ENCODE data around the gene S1PR5.
A peak's percentile ranks its signal among the peaks of the same experiment; 100 is the strongest.
"Not testable (repeated sequence)": the region's sequence is repeated elsewhere in the genome, so short reads cannot be mapped to it uniquely, and the experiment has no call there.

The S1PR5 gene

DNA sequence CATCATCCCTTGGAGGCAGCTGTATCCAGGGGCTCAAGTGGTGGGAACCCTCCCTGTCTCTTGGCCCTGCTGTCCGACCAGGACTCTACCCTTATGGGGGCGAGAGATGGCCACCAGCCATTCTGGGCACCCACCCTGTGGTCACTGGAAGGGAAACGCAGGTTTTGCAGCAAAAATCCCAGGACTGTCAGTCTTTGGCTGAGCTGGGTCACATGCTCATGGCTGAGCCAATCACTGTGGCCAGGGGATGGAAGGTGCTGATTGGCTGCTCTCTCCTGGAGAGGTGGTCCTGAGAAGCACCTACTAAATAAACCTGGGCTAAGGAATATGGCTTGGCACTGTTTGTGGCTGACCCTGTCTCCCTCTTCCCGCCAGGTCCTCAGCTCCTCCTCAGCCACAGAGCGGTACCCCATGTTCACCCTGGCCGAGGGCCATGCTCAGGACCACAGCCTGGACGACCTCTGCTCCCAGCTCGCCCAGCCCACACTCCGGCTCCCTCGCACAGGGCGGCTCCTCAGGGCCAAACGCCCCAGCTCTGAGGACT, 35.3 kb upstream of the S1PR5 start:
- H3K4me1 ChIP-seq = no peaks in the 10 kb centered on the region
- no peaks in the 10 kb centered on the region for H3K27me3 ChIP-seq (ENCODE audit: low read depth)
- no peaks in the 10 kb centered on the region for H3K9me3 ChIP-seq
- no peak overlapping the region for H3K4me3 ChIP-seq
- DNase-seq (ENCODE audit: low spot score in 2 of 2) = peak; percentile 52 to 75
- in situ Hi-C loops (cut with MboI; ENCODE audit: low sequenced_read_pairs) = no loop called here
- H3K36me3 ChIP-seq (replicated peaks) = peaks cover 79% of the 10 kb centered on the region

DNA sequence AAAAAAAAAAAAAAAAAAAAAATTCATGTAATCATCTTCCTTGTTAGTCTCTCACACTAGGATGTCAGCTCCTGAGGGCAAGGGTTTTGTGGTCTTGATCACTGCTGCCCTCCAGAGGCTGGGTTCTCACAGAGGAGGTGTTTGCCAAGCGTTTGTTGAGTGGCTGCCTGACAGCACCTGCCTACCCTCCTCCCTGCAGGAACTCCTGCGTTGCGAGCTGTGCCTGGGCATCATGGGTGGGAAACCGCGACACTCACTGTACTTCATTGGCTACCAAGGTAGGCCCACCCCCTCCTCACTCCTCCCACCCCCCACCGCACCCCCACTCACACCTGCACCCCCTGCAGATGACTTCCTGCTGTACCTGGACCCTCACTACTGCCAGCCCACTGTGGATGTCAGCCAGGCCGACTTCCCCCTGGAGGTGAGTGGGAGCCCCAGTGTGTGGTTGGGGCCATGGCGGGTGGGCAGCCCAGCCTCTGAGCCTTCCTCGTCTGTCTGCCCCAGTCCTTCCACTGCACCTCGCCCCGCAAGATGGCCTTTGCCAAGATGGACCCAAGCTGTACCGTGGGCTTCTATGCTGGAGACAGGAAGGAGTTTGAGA, 34.6 kb upstream of the S1PR5 start:
- in situ Hi-C loops (cut with MboI; ENCODE audit: low sequenced_read_pairs) = no loop called here
- DNase-seq (ENCODE audit: low spot score in 2 of 2) = peak in 1 of 2 experiments; percentile 49
- H3K9me3 ChIP-seq = no peaks in the 10 kb centered on the region
- H3K36me3 ChIP-seq (replicated peaks) = peaks cover 76% of the 10 kb centered on the region
- H3K4me3 ChIP-seq = no peak overlapping the region
- H3K4me1 ChIP-seq = no peaks in the 10 kb centered on the region
- H3K27me3 ChIP-seq (ENCODE audit: low read depth) = no peaks in the 10 kb centered on the region

DNA sequence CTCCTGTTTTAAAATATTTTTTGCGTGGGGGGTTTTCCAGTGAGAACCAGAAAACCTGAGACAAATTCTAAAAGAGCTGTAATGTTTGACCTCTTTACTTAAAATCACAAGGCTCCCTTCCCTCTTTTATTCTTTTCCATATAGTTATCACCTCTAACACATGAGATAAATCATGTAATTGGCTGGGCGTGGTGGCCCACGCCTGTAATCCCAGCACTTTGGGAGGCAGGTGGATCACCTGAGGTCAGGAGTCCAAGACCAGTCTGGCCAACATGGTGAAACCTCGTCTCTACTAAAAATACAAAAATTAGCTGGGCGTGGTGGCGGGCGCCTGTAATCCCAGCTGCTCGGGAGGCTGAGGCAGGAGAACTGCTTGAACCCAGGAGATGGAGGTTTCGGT, 33.8 kb upstream of the S1PR5 start:
- H3K9me3 ChIP-seq; in situ Hi-C loops (cut with MboI; ENCODE audit: low sequenced_read_pairs): not testable (repeated sequence)

DNA sequence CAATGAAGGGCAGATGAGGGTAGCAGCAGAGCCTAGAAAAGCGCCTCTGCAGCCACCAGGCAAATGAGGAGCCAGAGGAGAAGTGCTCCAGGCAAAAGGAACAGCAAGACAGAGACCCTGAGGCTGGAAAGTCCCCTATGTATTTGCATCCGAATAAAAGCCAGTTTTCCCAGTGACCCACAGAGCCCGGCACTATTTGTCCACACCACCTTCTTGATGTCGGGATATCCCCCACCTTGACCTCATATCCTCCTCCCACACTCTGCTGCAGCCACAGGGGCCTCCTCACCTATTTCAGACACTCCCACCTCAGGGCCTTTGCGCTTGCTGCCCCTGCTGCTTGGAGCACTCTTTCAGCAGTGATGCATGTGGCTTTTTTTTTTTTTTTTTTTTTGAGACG, 33.1 kb upstream of the S1PR5 start:
- H3K4me3 ChIP-seq = no peak overlapping the region
- no peak for DNase-seq (ENCODE audit: low spot score in 2 of 2)
- no peaks in the 10 kb centered on the region for H3K4me1 ChIP-seq
- no peaks in the 10 kb centered on the region for H3K9me3 ChIP-seq
- in situ Hi-C loops (cut with MboI; ENCODE audit: low sequenced_read_pairs) = no loop called here
- no peaks in the 10 kb centered on the region for H3K27me3 ChIP-seq (ENCODE audit: low read depth)
- peaks cover 65% of the 10 kb centered on the region for H3K36me3 ChIP-seq (replicated peaks)

More for the DNA sequence above, 33.8 kb upstream of the S1PR5 start:
- H3K4me3 ChIP-seq; DNase-seq (ENCODE audit: low spot score in 2 of 2); H3K27me3 ChIP-seq (ENCODE audit: low read depth); H3K4me1 ChIP-seq: not testable (repeated sequence)
- H3K36me3 ChIP-seq (replicated peaks) = peaks cover 72% of the 10 kb centered on the region

DNA sequence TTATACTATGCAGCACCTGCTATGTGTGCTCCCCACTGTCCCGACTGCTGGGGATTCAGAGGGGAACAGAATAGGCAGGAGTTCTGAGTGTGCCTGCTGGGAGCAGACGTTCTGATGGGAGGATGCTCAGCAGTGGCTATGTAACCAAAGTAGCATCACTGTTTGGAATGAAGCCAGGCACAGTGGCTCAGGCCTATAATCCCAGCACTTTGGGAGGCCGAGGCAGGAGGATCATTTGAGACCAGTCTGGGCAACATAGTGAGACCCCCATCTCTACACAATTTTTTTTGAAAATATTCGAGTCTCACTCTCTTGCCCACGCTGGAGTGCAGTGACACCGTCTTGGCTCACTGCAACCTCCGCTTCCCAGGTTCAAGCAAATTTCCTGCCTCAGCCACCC, 32.5 kb upstream of the S1PR5 start:
- in situ Hi-C loops (cut with MboI; ENCODE audit: low sequenced_read_pairs) = no loop called here
- Histone ChIP-seq H3K27me3 (ENCODE audit: low read depth) (no peaks in the 10 kb centered on the region), H3K9me3 (no peaks in the 10 kb centered on the region), H3K36me3 (replicated peaks) (peaks cover 59% of the 10 kb centered on the region), H3K4me3 (no peak overlapping the region), H3K4me1 (no peaks in the 10 kb centered on the region)
- DNase-seq (ENCODE audit: low spot score in 2 of 2) = no peak

DNA sequence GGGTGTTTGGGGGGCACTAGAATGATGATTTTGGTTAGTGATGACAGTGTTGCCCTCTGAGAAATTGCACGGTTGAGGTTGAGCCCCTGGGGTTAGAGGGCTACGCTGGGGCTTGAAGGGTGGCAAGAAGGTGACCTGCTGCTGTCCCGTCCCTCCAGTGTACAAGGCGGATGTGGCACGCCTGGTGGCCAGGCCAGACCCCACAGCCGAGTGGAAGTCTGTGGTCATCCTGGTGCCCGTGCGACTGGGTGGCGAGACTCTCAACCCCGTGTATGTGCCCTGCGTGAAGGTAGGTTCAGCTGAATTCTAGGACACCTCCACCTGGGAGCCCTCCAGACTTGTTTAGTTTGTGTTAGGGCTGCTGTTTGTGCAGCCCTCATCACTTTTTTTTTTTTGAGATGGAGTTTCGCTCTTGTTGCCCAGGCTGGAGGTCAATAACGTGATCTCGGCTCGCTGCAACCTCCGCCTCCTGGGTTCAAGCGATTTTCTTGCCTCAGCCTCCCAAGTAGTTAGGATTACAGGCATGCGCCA, 31.6 kb upstream of the S1PR5 start:
- in situ Hi-C loops (cut with MboI; ENCODE audit: low sequenced_read_pairs) = no loop called here
- Histone ChIP-seq H3K4me3 (no peak overlapping the region), H3K36me3 (replicated peaks) (peaks cover 50% of the 10 kb centered on the region), H3K27me3 (ENCODE audit: low read depth) (no peaks in the 10 kb centered on the region), H3K9me3 (no peaks in the 10 kb centered on the region), H3K4me1 (no peaks in the 10 kb centered on the region)
- no peak for DNase-seq (ENCODE audit: low spot score in 2 of 2)

DNA sequence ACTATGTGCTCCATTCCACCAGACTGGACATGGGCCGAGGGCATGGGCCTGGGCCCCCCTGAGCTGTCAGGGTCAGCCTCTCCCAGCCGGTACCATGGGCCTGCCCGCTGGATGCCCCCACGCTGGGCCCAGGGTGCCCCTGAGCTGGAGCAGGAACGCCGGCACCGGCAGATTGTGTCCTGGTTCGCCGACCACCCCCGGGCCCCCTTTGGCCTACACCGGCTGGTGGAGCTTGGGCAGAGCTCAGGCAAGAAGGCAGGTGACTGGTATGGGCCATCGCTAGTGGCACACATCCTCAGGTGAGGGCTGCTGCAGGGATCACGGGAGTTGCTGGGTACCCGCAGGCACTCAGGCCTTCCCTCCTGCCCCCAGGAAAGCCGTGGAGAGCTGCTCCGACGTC, 29.6 kb upstream of the S1PR5 start:
- DNase-seq (ENCODE audit: low spot score in 2 of 2) = no peak
- H3K36me3 ChIP-seq (replicated peaks) = peaks cover 31% of the 10 kb centered on the region
- no peaks in the 10 kb centered on the region; the same call in 1 of the 2 replicates for H3K4me1 ChIP-seq
- H3K9me3 ChIP-seq = no peaks in the 10 kb centered on the region
- in situ Hi-C loops (cut with MboI; ENCODE audit: low sequenced_read_pairs) = no loop called here
- no peaks in the 10 kb centered on the region for H3K27me3 ChIP-seq (ENCODE audit: low read depth)
- no peak overlapping the region for H3K4me3 ChIP-seq

DNA sequence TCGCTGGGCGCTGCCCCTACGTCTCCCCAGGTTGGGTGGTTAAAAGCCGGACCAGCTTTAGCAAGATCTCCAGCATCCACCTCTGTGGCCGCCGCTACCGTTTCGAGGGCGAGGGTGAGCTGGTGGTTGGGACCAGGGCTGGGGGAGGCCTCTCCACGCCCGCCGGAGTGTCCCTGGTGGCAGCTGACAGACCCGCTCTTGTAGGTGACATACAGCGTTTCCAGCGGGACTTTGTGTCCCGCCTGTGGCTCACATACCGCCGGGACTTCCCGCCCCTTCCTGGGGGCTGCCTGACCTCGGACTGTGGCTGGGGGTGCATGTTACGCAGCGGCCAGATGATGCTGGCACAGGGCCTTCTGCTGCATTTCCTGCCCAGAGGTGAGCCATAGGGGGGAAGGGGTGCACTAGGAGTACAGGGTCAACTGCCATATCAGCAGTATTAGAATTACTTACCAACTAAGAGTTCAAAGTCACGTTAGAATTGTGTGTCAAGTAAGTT, 27.6 kb upstream of the S1PR5 start:
- peaks cover 26% of the 10 kb centered on the region for H3K36me3 ChIP-seq (replicated peaks)
- peak in 1 of 2 experiments; percentile 42 for DNase-seq (ENCODE audit: low spot score in 2 of 2)
- H3K4me3 ChIP-seq = peak overlapping the region; percentile 73
- H3K27me3 ChIP-seq (ENCODE audit: low read depth) = 0 out of 2 replicates have a peak, but pooled peaks cover 2% of the 10 kb centered on the region
- no peaks in the 10 kb centered on the region; the same call in 1 of the 2 replicates for H3K4me1 ChIP-seq
- H3K9me3 ChIP-seq = no peaks in the 10 kb centered on the region
- in situ Hi-C loops (cut with MboI; ENCODE audit: low sequenced_read_pairs) = no loop called here

DNA sequence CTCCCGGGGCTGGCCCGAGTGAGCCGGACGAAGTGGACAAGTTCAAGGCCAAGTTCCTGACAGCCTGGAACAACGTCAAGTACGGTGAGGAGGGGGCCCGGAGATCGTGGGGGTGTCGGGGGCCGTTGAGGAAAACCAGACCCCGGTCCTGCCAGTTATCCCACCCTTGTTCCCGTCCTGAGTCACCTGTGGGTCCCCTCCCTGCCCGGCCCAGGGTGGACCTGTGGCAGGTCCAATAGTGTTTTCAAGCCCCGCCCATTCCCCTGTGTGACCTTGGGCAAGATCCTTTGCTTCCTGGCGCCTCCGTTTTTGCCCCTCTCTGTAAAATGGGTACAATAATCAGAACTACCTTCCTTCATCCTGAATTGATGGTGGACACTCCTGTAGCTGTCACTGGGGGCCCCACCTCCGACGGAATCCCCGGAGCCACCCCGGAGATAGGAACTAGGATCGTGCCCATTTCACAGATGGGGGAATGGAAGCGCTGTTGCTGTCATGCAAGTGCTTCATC, 27.1 kb upstream of the S1PR5 start:
- no peaks in the 10 kb centered on the region for H3K9me3 ChIP-seq
- 0 out of 2 replicates have a peak, but pooled peaks cover 2% of the 10 kb centered on the region for H3K27me3 ChIP-seq (ENCODE audit: low read depth)
- peak in 1 of 2 experiments; percentile 66 for DNase-seq (ENCODE audit: low spot score in 2 of 2)
- peaks cover 21% of the 10 kb centered on the region for H3K36me3 ChIP-seq (replicated peaks)
- in situ Hi-C loops (cut with MboI; ENCODE audit: low sequenced_read_pairs) = no loop called here
- no peaks in the 10 kb centered on the region; the same call in 1 of the 2 replicates for H3K4me1 ChIP-seq
- H3K4me3 ChIP-seq = peak overlapping the region; percentile 73

DNA sequence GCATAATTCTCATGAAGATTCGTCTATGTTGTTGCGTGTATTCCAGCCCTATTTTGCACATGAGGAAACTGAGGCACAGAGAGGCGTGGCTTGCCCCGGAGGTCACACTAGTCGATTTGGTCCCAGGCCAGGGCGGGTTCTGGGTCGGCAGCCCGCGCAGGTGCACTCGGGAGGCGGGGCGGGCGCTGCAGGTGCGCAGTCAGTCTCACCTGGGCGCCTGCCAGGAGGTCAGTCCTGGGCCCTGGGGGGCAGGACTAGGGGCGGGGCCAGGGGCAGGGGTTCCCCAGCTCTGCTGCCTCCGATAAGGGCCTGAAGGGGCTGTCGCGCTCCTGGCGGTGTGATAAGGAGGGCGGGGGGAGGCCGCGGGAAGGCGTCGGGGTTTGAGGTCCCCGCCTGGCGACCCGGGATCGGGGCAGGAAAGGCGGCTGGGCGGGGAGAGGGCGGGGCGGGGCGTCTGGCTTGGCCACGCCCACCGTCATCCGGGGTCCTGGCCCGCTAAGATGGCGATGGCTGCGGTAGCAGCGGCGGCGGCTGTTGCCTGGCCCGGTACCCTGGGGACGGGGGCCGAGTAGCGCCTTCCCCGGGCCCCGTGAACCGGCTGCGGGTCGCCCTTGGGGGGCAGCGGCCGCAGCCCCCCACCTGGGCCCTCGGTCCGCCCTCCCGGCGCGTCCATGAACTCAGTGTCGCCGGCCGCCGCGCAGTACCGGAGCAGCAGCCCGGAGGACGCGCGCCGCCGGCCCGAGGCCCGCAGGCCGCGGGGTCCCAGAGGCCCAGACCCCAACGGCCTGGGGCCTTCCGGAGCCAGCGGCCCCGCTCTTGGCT, 26.4 kb upstream of the S1PR5 start, which contains the start of gene ATG4D:
Gene ATG4D, plus strand, starts transcription at position 485 of the 822 bp plus-strand sequence. Its CDS starts 187 bp downstream, at position 672.
- no peaks in the 10 kb centered on the region for H3K9me3 ChIP-seq
- H3K27me3 ChIP-seq (ENCODE audit: low read depth) = 0 out of 2 replicates have a peak, but pooled peaks cover 2% of the 10 kb centered on the region
- peaks cover 14% of the 10 kb centered on the region for H3K36me3 ChIP-seq (replicated peaks)
- H3K4me1 ChIP-seq = no peaks in the 10 kb centered on the region; the same call in 1 of the 2 replicates
- H3K4me3 ChIP-seq = peak within 1 kb of the TSS; percentile 73
- in situ Hi-C loops (cut with MboI; ENCODE audit: low sequenced_read_pairs) = no loop called here
- DNase-seq (ENCODE audit: low spot score in 2 of 2) = peak; percentile 70 to 88

DNA sequence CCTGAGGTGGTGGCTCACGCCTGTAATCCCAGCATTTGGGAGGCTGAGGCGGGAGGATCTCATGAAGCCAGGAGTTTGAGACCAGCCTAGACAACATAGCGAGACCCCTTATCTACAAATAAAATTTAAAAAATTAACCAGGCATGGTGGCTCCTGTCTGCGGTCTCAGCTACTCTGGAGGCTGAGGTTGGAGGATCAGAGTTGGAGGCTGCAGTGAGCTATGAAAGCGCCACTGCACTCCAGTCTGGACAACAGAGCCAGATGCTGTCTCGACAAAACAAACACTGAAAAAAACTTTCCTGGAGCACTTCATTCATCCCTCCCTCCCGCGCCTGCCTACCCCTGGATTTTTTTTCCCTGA, 25.8 kb upstream of the S1PR5 start:
- H3K36me3 ChIP-seq (replicated peaks) = peaks cover 10% of the 10 kb centered on the region
- peak overlapping the region; percentile 73 for H3K4me3 ChIP-seq
- in situ Hi-C loops (cut with MboI; ENCODE audit: low sequenced_read_pairs) = no loop called here
- H3K27me3 ChIP-seq (ENCODE audit: low read depth) = 0 out of 2 replicates have a peak, but pooled peaks cover 2% of the 10 kb centered on the region
- no peak for DNase-seq (ENCODE audit: low spot score in 2 of 2)
- H3K9me3 ChIP-seq = no peaks in the 10 kb centered on the region
- H3K4me1 ChIP-seq = no peaks in the 10 kb centered on the region; the same call in 1 of the 2 replicates

DNA sequence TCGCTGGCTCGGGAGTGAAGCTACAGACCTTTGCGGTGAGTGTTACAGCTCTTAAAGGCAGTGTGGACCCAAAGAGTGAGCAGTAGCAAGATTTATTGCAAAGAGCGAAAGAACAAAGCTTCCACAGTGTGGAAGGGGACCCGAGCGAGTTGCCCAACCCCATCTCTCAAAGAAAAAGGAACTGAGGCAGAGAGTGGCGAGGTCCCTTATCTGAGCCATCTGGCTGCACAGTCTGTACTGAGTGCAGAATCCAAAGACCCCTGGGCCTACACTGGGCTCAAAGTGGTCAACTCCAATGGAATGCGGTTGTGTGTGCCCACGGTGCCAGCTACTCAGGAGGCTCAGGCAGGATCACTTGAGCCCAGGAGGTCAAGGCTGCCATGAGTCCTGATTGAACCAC, 21.8 kb upstream of the S1PR5 start:
- H3K27me3 ChIP-seq (ENCODE audit: low read depth); H3K4me1 ChIP-seq; DNase-seq (ENCODE audit: low spot score in 2 of 2); H3K9me3 ChIP-seq; H3K36me3 ChIP-seq (replicated peaks); H3K4me3 ChIP-seq; in situ Hi-C loops (cut with MboI; ENCODE audit: low sequenced_read_pairs): not testable (repeated sequence)

DNA sequence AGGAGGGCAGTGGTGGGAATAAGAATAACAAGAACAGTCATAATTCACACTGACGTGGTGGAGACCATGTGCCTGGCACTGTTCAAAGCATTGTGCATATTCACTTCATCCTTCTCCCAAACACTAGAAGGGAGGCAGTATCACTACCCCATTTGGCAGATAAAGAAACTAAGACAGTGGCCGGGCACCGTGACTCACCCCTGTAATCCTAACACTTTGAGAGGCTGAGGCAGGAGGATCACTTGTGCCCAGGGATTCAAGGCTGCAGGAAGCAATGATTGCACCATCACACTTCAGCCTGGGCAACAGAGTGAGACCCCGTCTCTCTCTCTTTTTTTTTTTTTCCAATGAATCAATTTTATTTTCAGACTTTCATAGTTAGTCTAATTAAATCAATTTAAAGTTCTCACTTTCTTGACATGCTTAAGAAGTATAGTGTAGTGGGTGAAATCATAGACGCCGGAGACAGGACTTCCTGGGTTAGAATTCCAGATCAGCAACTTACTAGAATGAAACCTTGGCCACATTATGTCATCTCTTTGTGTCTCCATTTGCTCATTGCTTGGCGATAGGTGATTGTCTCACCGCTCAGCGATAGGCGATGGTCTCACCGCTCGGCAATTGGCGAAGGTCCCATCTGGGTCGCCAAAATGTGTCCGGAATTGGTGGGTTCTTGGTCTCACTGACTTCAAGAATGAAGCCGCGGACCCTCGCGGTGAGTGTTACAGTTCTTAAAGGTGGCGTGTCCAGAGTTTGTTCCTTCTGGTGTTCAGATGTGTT, 21.1 kb upstream of the S1PR5 start:
- Histone ChIP-seq H3K36me3 (replicated peaks) (no peaks in the 10 kb centered on the region), H3K4me3 (no peak overlapping the region), H3K9me3 (no peaks in the 10 kb centered on the region), H3K4me1 (peaks cover 2% of the 10 kb centered on the region; the same call in 1 of the 2 replicates), H3K27me3 (ENCODE audit: low read depth) (0 out of 2 replicates have a peak, but pooled peaks cover 5% of the 10 kb centered on the region)
- in situ Hi-C loops (cut with MboI; ENCODE audit: low sequenced_read_pairs) = no loop called here
- DNase-seq (ENCODE audit: low spot score in 2 of 2) = no peak
